NOMO-1 treated with dmso at 0.1 percent for 144 hours (cell line): Measurements from ENCODE around the gene FKRP.
"Not testable (repeated sequence)": the region's sequence is repeated elsewhere in the genome, so short reads cannot be mapped to it uniquely, and the experiment has no call there.

Source experiments
- DNase-seq: peaks from one replicate; lab custom pipeline; 2025; ENCODE audit not compliant: unreplicated experiment; lab: John Stamatoyannopoulos, UW

FKRP gene

GRCh38 chr19:46755853-46756543, 10.1 kb downstream of the FKRP start:
- no peak for DNase-seq

GRCh38 chr19:46756544-46756888, 10.7 kb downstream of the FKRP start:
- no peak for DNase-seq

GRCh38 chr19:46759206-46759605, 13.3 kb downstream of the FKRP start:
- no peak for DNase-seq

- no peak for DNase-seq
Measured at GRCh38 chr19:46759817-46760333, 14.0 kb downstream of the FKRP start.

GRCh38 chr19:46760363-46760762, 14.5 kb downstream of the FKRP start:
- DNase-seq = no peak

- DNase-seq = not testable (repeated sequence)
Measured at GRCh38 chr19:46760897-46761296, 15.0 kb downstream of the FKRP start.

- no peak for DNase-seq
Measured at GRCh38 chr19:46761418-46761831, 15.6 kb downstream of the FKRP start.

- DNase-seq = no peak
Measured at GRCh38 chr19:46762245-46762890, 16.5 kb downstream of the FKRP start.

- no peak for DNase-seq
Measured at GRCh38 chr19:46764817-46765291, 19.0 kb downstream of the FKRP start.

GRCh38 chr19:46766569-46767317, 20.9 kb downstream of the FKRP start:
- DNase-seq = no peak

GRCh38 chr19:46768746-46769145, 22.9 kb downstream of the FKRP start:
- not testable (repeated sequence) for DNase-seq

- no peak for DNase-seq
Measured at GRCh38 chr19:46772170-46773017, 26.5 kb downstream of the FKRP start.

GRCh38 chr19:46773018-46773399, 27.2 kb downstream of the FKRP start:
- no peak for DNase-seq

GRCh38 chr19:46775642-46776258, 29.9 kb downstream of the FKRP start:
- no peak for DNase-seq

GRCh38 chr19:46776927-46777911, 31.4 kb downstream of the FKRP start:
- DNase-seq = no peak

- DNase-seq = not testable (repeated sequence)
Measured at GRCh38 chr19:46777956-46778645, 32.2 kb downstream of the FKRP start.

GRCh38 chr19:46782355-46783019, 36.6 kb downstream of the FKRP start:
- DNase-seq = no peak

- no peak for DNase-seq
Measured at GRCh38 chr19:46783670-46784069, 37.8 kb downstream of the FKRP start.
